Activated naive CD8-positive, alpha-beta T cell treated with anti-CD3 and anti-CD28 coated beads, Interleukin-2, amount 10 ng/mL, durations not matched to agents 7 days and 5 days (primary cell): ENCODE measurements around the gene LEUTX. TPM values are rescaled to one million over a fixed set of nuclear protein-coding genes. Genes with fewer than 3 reads are reported as not detected.

Experiments used
- ATAC-seq: fragments of 150-1000 bp; cut with Tn5 transposase; one replicate; pipeline ENCODE4 v1.10.0; 2021; ENCODE audit warnings: low read depth, moderate library complexity
- POLR2A ChIA-PET: fragments of 350-600 bp; sonication (Branson Sonifier 250); formaldehyde crosslinking; loops from one replicate; lab custom pipeline; 2021; ENCODE audit warnings: antibody characterized with exemption; lab: Charles Lee
- DNase-seq: peaks from one replicate; pipeline ENCODE4 v3.0.0; 2021
- H3K27ac Mint-ChIP-seq: one replicate; pipeline ENCODE4 v1.8.0; 2022; ENCODE audit warnings: mild to moderate bottlenecking, mixed read lengths
- H3K27me3 Mint-ChIP-seq: one replicate; pipeline ENCODE4 v1.8.0; 2022; ENCODE audit warnings: mild to moderate bottlenecking, moderate library complexity, mixed read lengths
- H3K36me3 Mint-ChIP-seq: one replicate; pipeline ENCODE4 v1.8.0; 2021; ENCODE audit warnings: mild to moderate bottlenecking, mixed read lengths
- H3K4me1 Mint-ChIP-seq: one replicate; pipeline ENCODE4 v1.8.0; 2021; ENCODE audit warnings: mixed read lengths
- H3K4me3 Mint-ChIP-seq: one replicate; pipeline ENCODE4 v1.8.0; 2022; ENCODE audit warnings: mild to moderate bottlenecking, moderate library complexity, mixed read lengths
- H3K9me3 Mint-ChIP-seq: one replicate; pipeline ENCODE4 v1.8.0; 2021; ENCODE audit warnings: mixed read lengths
- total RNA-seq, 2 experiments: library from RNA; stranded (reverse); gene quantifications; one replicate each; pipeline ENCODE4 v1.2.3, GENCODE V29; 2021

The LEUTX gene
- not detected for total RNA-seq

GRCh38 chr19:39778763-39779162 is at the start of gene LEUTX:
TSS of gene LEUTX (plus strand) at chr19:39778854. CDS start at chr19:39778921, 67 bp downstream.
- H3K27me3 Mint-ChIP-seq = peaks cover 19% of the 10 kb centered on the region
- no peaks in the 10 kb centered on the region for H3K36me3 Mint-ChIP-seq
- H3K4me3 Mint-ChIP-seq = no peak within 1 kb of the TSS
- ATAC-seq (no peak), DNase-seq (no peak)
- POLR2A ChIA-PET = no interaction called here
- H3K9me3 Mint-ChIP-seq = no peaks in the 10 kb centered on the region
- H3K4me1 Mint-ChIP-seq = peaks cover 10% of the 10 kb centered on the region
- no peak within 1 kb of the TSS for H3K27ac Mint-ChIP-seq

- Mint-ChIP-seq H3K4me1 (peaks cover 1% of the 10 kb centered on the region), H3K27ac (no peak overlapping the region), H3K4me3 (no peak overlapping the region), H3K9me3 (peaks cover 2% of the 10 kb centered on the region), H3K36me3 (no peaks in the 10 kb centered on the region), H3K27me3 (peaks cover 5% of the 10 kb centered on the region)
- POLR2A ChIA-PET = no interaction called here
- DNase-seq = no peak
- ATAC-seq = no peak
Observed at GRCh38 chr19:39729594-39729993, 49.1 kb upstream of the LEUTX start.

- Mint-ChIP-seq H3K4me1 (peaks cover 3% of the 10 kb centered on the region), H3K4me3 (no peak overlapping the region), H3K27me3 (peaks cover 5% of the 10 kb centered on the region), H3K27ac (no peak overlapping the region), H3K9me3 (peaks cover 2% of the 10 kb centered on the region), H3K36me3 (no peaks in the 10 kb centered on the region)
- ATAC-seq (no peak), DNase-seq (no peak)
- POLR2A ChIA-PET = no interaction called here
Observed at GRCh38 chr19:39731685-39732084, 47.0 kb upstream of the LEUTX start.

GRCh38 chr19:39733841-39734240 is 44.8 kb upstream of the LEUTX start:
- Mint-ChIP-seq H3K4me3 (no peak overlapping the region), H3K9me3 (peaks cover 2% of the 10 kb centered on the region), H3K36me3 (no peaks in the 10 kb centered on the region), H3K27me3 (peaks cover 6% of the 10 kb centered on the region), H3K27ac (no peak overlapping the region), H3K4me1 (peaks cover 3% of the 10 kb centered on the region)
- POLR2A ChIA-PET = no interaction called here
- ATAC-seq = no peak
- DNase-seq = no peak

- ATAC-seq = no peak
- Mint-ChIP-seq H3K27me3 (peaks cover 14% of the 10 kb centered on the region), H3K9me3 (peaks cover 2% of the 10 kb centered on the region), H3K27ac (no peak overlapping the region), H3K36me3 (no peaks in the 10 kb centered on the region), H3K4me3 (no peak overlapping the region), H3K4me1 (peaks cover 10% of the 10 kb centered on the region)
- POLR2A ChIA-PET = interaction anchor here (0.7 kb wide), 1 partner anchor 206 kb away, joined by 4 read pairs; no protein-coding TSS in a partner anchor
- no peak for DNase-seq
Observed at GRCh38 chr19:39735688-39736087, 43.0 kb upstream of the LEUTX start.

GRCh38 chr19:39736088-39736487 is 42.6 kb upstream of the LEUTX start:
- Mint-ChIP-seq H3K9me3 (peaks cover 2% of the 10 kb centered on the region), H3K4me3 (no peak overlapping the region), H3K27ac (no peak overlapping the region), H3K36me3 (no peaks in the 10 kb centered on the region), H3K4me1 (peaks cover 9% of the 10 kb centered on the region), H3K27me3 (peaks cover 12% of the 10 kb centered on the region)
- POLR2A ChIA-PET = interaction anchor here (0.7 kb wide), 1 partner anchor 206 kb away, joined by 4 read pairs; no protein-coding TSS in a partner anchor
- ATAC-seq (no peak), DNase-seq (no peak)

GRCh38 chr19:39737351-39737750 is 41.3 kb upstream of the LEUTX start:
- Mint-ChIP-seq H3K4me3 (no peak overlapping the region), H3K27ac (no peak overlapping the region), H3K36me3 (no peaks in the 10 kb centered on the region), H3K27me3 (peaks cover 21% of the 10 kb centered on the region), H3K9me3 (peaks cover 2% of the 10 kb centered on the region), H3K4me1 (peaks cover 9% of the 10 kb centered on the region)
- POLR2A ChIA-PET = no interaction called here
- no peak for DNase-seq
- ATAC-seq = no peak

- Mint-ChIP-seq H3K4me3 (no peak within 1 kb of the TSS), H3K9me3 (peaks cover 2% of the 10 kb centered on the region), H3K27ac (no peak within 1 kb of the TSS), H3K27me3 (peaks cover 22% of the 10 kb centered on the region), H3K36me3 (no peaks in the 10 kb centered on the region), H3K4me1 (peaks cover 9% of the 10 kb centered on the region)
- ATAC-seq (no peak), DNase-seq (no peak)
- POLR2A ChIA-PET = no interaction called here
Observed at GRCh38 chr19:39737891-39738290, 40.8 kb upstream of the LEUTX start, which contains the start of gene CLC. TSS of gene CLC (minus strand) at chr19:39738029. CDS start at chr19:39737952, 77 bp downstream.

GRCh38 chr19:39738814-39739213 is 39.8 kb upstream of the LEUTX start:
- peaks cover 9% of the 10 kb centered on the region for H3K4me1 Mint-ChIP-seq
- H3K9me3 Mint-ChIP-seq = peaks cover 1% of the 10 kb centered on the region
- DNase-seq = no peak
- H3K36me3 Mint-ChIP-seq = peaks cover 2% of the 10 kb centered on the region
- no peak overlapping the region for H3K4me3 Mint-ChIP-seq
- POLR2A ChIA-PET = no interaction called here
- H3K27ac Mint-ChIP-seq = no peak overlapping the region
- ATAC-seq = no peak
- peaks cover 29% of the 10 kb centered on the region for H3K27me3 Mint-ChIP-seq

GRCh38 chr19:39740395-39740794 is 38.3 kb upstream of the LEUTX start:
- Mint-ChIP-seq H3K9me3 (peaks cover 1% of the 10 kb centered on the region), H3K36me3 (peaks cover 2% of the 10 kb centered on the region), H3K27ac (no peak overlapping the region), H3K4me3 (peak overlapping the region; percentile 72), H3K27me3 (peaks cover 37% of the 10 kb centered on the region), H3K4me1 (peaks cover 9% of the 10 kb centered on the region)
- no peak for DNase-seq
- ATAC-seq = no peak
- POLR2A ChIA-PET = no interaction called here

- POLR2A ChIA-PET = no interaction called here
- H3K9me3 Mint-ChIP-seq = peaks cover 1% of the 10 kb centered on the region
- H3K4me1 Mint-ChIP-seq = no peaks in the 10 kb centered on the region
- no peak overlapping the region for H3K4me3 Mint-ChIP-seq
- DNase-seq (no peak), ATAC-seq (no peak)
- H3K27ac Mint-ChIP-seq = no peak overlapping the region
- peaks cover 2% of the 10 kb centered on the region for H3K36me3 Mint-ChIP-seq
- H3K27me3 Mint-ChIP-seq = peaks cover 44% of the 10 kb centered on the region
Observed at GRCh38 chr19:39745643-39746042, 33.0 kb upstream of the LEUTX start.

- no peak for ATAC-seq
- peaks cover 38% of the 10 kb centered on the region for H3K27me3 Mint-ChIP-seq
Observed at GRCh38 chr19:39746836-39747529, 31.7 kb upstream of the LEUTX start.

GRCh38 chr19:39749981-39750380 is 28.7 kb upstream of the LEUTX start:
- H3K27ac Mint-ChIP-seq = no peak overlapping the region
- no peaks in the 10 kb centered on the region for H3K9me3 Mint-ChIP-seq
- H3K36me3 Mint-ChIP-seq = no peaks in the 10 kb centered on the region
- POLR2A ChIA-PET = no interaction called here
- H3K27me3 Mint-ChIP-seq = peaks cover 33% of the 10 kb centered on the region
- H3K4me3 Mint-ChIP-seq = no peak overlapping the region
- DNase-seq (no peak), ATAC-seq (no peak)
- H3K4me1 Mint-ChIP-seq = no peaks in the 10 kb centered on the region

More at GRCh38 chr19:39746836-39747529, 31.7 kb upstream of the LEUTX start:
- no peaks in the 10 kb centered on the region for H3K4me1 Mint-ChIP-seq
- H3K36me3 Mint-ChIP-seq = peaks cover 2% of the 10 kb centered on the region
- H3K4me3 Mint-ChIP-seq = no peak overlapping the region
- POLR2A ChIA-PET = interaction anchor here (0.6 kb wide), 1 partner anchor 1605 kb away, joined by 3 read pairs; no protein-coding TSS in a partner anchor
- DNase-seq = no peak
- no peak overlapping the region for H3K27ac Mint-ChIP-seq
- peaks cover 1% of the 10 kb centered on the region for H3K9me3 Mint-ChIP-seq

- POLR2A ChIA-PET = interaction anchor here (0.6 kb wide), 1 partner anchor 1982 kb away, joined by 3 read pairs; no protein-coding TSS in a partner anchor
Observed at GRCh38 chr19:39752390-39752789, 26.3 kb upstream of the LEUTX start.

More at GRCh38 chr19:39752390-39752789, 26.3 kb upstream of the LEUTX start:
- H3K36me3 Mint-ChIP-seq = no peaks in the 10 kb centered on the region
- no peak for ATAC-seq
- peaks cover 29% of the 10 kb centered on the region for H3K27me3 Mint-ChIP-seq
- no peak for DNase-seq
- H3K4me3 Mint-ChIP-seq = no peak overlapping the region
- H3K4me1 Mint-ChIP-seq = no peaks in the 10 kb centered on the region
- no peaks in the 10 kb centered on the region for H3K9me3 Mint-ChIP-seq
- H3K27ac Mint-ChIP-seq = no peak overlapping the region
